Measurements from ENCODE around the gene EYS. TPM values are rescaled to one million over a fixed set of nuclear protein-coding genes. Genes with fewer than 3 reads are reported as not detected.
A peak's percentile ranks its signal among the peaks of the same experiment; 100 is the strongest.
"Not testable (repeated sequence)": the region's sequence is repeated elsewhere in the genome, so short reads cannot be mapped to it uniquely, and the experiment has no call there.

Gene EYS
- total RNA-seq, 1 donor from 2014 or later, result not detected

DNA sequence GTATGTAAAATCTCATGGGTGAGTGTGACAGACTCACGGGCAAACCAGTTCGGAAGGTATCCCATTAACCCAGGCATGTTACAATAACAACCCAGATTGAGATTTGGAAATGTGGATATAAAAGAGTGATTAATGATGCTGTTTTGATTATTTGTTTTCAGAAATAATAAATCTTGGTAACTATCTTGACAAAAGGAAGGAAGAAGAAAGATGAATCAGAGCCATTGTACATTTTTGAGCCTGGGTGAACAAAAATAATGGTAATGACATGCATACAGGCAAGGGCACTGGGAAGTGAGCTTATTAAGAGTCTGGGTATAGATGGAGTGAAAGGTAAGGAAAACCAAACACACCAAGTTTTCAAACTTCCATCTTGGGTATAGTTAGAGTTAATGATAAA lies 1209.4 kb downstream of the EYS start:
- DNase-seq (ENCODE audit: low read depth), result no peak

DNA sequence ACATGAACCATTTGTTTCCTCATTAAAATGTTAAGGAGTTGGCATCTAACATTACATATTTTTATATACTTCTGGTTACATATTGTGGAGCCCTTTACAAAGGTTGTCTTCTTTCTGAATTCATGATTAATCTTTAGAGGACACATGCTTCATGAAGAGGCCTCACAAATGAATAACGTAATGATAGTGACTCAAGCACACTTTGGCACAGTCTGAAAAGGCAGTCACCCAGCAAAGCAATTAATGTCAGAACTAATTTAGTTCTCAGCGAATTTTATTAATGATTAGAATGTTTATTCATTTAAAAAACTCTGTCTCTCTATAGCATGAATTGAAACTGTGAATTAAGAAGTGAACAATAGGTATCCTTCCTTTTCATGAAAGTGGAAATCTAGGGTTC lies 1217.3 kb downstream of the EYS start:
- DNase-seq (ENCODE audit: low read depth), result no peak

DNA sequence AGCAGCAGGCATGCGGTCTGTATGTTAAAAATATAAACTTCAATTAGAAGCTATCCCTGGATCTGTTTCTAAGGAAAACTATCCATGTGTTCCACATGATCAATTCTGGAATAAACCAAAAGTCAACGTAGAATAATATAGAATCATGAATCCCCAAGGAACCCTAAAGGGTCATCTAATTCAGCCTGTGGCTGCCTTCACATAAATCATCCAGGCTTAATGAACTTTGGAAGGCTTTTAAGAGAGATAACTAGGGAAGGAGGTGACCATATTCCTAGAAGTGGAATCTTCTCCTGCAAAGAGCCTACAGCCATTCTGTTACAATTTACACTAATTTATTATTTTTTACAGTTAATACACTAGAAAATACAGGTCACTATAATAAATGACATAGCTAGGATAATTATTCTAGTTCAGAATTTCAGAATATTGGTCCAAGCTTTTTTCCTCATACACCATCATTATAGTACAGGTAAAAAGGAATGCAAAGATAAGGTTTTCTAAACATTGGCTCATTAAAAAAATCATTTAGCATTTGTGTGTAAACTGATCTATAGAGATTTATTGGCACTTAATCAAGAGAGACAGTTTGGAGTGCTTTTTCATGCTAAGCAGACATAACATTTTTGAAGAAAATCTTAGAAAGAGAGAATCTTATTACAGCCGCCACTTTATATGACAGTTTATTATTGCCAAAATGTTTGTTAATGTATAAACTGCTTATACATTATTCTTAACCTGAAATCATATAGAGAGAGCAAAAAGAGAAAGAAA lies 1220.3 kb downstream of the EYS start:
- DNase-seq (ENCODE audit: low read depth), result no peak

DNA sequence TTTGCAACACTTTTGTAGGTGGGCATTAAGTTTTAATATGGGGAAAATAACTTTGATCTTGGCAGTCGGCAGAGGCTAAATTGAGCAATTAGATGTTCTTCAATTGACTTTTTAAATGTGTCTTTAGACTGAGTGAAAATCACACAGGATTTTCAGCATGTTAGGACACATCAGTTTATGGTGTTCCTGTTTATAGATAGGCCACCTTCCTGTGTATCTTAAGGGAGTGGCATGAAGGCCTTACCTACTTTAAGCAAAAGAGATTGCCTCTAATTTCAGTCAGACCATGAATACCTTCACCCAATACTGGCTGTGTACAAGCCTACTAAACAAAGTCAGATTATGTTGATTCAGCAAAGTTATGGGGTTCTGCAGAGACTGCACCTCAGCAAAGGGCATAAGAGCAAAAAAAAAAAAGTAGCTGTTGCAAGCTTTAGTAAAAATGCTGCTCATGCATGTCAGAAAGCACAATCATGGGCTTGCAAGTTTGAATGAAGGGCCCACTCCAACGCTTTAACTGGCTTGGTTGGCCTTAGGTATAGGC lies 1223.0 kb downstream of the EYS start:
- no peak for DNase-seq (ENCODE audit: low read depth)

DNA sequence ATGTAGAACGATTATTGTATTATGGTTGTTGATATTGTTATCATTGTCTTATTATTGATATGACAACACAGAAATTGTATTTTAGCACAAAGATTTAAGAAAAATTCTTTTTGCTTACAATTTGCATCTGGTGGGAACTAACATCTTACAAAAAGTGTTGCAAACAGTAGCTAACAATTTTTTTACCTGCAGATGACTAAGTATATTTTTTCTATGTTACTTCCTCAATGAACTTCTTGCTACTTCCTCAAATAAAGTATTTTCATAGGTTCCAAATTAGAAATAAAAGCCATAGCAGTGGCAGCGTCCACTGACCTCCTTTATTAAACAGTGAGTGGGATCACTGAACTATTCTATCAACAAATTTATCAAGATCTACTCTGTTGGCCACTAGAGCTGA lies 1224.4 kb downstream of the EYS start:
- DNase-seq (ENCODE audit: low read depth), result no peak

DNA sequence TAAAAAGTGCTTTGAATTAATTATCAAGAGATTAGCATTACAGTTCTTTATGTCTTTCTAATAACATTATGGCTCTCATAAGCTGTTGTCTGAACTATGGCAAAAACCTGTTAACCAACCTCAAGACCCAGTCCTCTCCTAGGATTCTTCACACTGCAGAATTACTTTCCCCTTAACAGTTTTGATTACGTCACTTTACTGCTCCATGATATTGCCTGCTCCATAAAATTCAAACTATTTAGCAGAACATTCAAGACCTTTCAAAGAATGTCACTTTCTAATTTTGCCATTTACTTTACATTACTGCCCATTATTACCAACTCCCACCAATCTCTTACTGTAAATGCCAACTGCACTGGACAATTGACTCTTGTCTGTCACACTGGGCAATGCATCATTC lies 1227.9 kb downstream of the EYS start:
- no peak for DNase-seq (ENCODE audit: low read depth)

DNA sequence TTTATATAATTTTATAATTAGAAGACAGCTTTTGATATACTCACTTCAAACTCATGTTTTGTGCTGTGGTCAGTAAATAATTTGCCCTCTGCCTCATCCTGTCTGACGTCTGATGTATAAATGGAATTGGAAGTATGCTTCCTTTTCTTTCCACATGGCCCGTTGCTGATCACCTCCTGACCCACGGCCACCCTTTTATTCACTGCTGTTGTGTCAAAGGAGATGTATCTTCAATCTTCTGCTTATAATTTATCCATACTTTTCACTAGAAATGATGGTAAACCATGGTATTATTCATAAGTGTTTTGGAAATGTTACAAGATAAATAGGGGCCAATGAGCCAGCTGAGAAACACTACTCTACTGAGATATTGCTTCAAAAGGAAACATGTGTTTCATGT lies 1229.6 kb downstream of the EYS start:
- DNase-seq (ENCODE audit: low read depth), result peak; percentile 5

DNA sequence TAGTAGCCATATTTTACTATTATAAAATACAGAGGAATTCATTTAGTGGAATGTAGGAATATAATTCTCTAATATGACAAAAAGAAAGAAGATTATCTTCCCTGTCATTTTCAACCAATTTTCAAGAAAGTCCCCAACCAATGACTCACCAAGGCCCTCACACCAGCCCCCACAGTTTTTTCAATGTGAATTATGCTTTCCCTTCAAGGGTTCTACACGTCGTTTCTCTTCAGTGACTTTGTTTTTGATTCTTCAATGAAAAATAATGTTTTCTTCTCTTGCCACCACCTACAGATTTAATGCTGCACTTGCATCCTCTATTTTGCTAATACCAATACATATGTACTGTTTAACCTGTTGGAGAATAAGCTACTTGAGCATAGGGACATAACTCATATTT lies 1230.1 kb downstream of the EYS start:
- no peak for DNase-seq (ENCODE audit: low read depth)

DNA sequence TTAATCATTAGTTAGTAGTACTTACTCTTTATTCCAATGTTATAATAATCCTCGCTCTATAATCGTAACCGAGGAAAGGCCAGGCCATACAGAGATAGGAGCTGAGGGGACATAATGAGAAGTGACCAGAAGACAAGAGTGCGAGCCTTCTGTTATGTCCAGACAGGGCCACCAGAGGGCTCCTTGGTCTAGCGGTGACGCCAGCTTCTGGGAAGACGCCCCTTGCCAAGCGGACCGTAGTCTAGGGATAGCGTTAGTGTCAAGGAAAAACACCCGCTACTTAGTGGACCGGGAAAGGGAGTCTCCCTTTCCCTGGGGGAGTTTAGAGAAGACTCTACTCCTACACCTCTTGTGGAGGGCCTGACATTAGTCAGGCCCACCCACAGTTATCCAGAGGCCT lies 1237.6 kb downstream of the EYS start:
- not testable (repeated sequence) for DNase-seq (ENCODE audit: low read depth)

DNA sequence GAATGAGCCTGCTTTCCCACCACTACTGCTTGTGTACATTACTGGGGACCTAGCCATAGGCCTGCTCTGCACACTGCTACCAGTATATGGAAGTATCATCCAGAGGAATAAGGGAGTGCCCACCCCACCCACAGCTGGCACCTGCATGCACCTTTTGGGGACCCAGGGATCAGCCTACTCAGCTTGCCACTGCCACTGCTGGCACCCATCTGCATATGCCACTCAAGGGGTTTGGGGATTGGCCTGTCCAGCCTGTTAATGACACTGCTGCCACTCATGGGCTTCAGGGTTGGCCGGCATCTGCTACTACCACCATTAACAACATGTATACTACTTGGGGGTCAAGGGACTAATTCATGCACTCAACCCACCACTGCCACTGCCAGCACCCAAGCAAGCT lies 1239.4 kb downstream of the EYS start:
- DNase-seq (ENCODE audit: low read depth), result no peak

DNA sequence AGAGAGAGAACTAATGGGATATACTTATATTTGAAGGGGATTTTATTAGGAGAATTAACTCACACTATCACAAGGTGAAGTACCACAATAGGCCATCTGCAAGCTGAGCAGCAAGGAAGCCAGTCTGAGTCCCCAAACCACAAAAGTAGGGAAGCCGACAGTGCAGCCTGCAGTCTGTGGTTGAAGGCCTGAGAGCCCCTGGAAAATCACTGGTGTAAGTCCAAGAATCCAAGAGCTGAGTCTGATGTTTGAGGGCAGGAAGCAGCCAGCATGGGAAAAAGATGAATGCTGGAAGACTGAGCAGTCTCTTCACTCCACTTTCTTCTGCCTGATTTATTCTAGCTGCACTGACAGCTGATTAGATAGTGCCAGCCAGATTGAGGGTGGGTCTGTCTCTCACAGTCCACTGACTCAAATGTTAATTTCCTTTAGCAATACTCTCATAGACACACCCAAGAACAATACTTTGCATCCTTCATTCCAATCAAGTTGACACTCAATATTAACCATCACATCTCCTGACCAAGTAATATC lies 1247.5 kb downstream of the EYS start:
- peak; percentile 41 for DNase-seq (ENCODE audit: low read depth)

DNA sequence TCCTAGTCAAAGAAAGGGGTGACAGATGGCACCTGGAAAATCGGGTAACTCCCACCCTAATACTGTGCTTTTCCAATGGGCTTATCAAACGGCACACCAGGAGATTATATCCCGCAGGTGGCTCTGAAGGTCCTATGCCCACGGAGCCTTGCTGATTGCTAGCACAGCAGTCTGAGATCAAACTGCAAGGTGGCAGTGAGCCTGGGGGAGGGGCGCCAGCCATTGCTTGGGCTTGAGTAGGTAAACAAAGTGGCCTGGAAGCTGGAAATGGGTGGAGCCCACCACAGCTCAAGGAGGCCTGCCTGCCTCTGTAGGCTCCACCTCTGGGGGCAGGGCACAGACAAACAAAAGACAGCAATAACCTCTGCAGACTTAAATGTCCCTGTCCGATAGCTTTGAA lies 1258.9 kb downstream of the EYS start:
- DNase-seq (ENCODE audit: low read depth), result not testable (repeated sequence)

DNA sequence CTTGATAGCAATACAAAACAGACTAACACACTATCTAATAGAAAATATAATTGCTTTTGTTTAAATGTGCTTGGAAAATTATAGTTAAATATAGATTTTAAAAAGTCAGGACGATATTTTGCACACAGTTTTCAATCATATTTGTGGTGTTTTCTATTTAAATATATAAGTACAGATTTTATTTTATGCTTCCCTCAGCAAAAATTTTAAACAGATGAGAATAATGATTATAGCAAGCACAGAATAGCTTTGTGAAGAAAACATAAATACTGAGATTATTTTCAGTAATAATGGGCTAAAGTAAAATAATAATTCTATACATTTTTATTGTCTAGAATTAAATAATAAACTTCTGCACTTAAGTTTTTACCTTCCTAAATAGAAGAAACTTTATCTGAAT lies 1262.0 kb downstream of the EYS start:
- no peak for DNase-seq (ENCODE audit: low read depth)

DNA sequence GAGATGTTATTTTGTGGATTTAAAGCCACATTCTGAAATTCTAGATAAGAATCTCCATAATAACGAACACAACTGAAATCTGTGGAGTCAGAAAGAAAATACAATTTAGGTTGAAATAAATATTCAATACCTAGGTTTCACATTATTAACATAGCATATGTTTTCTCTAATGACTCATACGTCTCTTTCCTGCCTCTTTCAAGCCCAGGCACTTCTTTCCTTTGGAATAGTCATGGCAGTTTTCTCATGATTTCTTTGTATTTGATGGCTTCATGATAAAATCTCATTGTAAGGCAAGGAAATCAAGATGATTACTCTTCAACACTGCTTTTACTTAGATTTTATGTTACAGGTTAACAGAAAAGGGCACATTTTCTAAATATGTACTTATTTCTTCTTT lies 1267.8 kb downstream of the EYS start:
- no peak for DNase-seq (ENCODE audit: low read depth)

DNA sequence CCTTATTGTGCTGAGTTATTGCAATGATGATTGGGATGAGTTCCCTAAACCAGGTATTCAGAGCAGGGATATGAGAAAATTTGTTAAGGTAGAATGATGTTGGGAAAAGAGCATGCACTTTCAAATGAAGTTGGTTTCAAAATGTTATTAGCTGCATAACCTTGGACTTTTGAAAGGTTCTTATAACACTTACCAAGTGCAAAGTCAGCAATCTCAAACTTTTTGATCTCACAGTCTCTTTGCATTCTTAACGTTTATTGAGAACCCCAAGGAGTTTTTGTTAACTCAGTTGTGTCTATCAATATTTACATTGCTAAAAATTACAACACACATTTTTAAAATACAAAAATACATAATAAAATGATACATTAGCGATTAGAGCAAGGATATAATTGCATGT lies 1269.0 kb downstream of the EYS start:
- DNase-seq (ENCODE audit: low read depth), result no peak

DNA sequence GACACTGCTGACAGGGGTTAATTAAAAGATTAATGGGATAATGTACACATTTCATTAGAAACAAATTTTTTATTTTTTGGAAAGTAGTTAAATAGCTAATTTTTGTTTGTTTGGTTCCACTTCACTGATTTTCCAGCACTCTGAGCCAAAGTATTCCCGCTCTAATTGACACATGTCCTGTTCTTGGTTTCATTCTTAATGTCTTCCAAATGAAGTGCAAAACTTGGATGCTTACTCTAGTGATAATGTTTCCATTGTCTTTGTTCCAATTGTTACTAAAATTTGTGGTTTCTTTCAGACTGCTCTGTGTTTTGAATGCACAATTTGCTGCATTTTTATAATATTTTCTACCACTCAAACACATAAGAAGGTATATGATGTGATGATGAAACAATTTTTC lies 1277.1 kb downstream of the EYS start:
- DNase-seq (ENCODE audit: low read depth), result no peak

DNA sequence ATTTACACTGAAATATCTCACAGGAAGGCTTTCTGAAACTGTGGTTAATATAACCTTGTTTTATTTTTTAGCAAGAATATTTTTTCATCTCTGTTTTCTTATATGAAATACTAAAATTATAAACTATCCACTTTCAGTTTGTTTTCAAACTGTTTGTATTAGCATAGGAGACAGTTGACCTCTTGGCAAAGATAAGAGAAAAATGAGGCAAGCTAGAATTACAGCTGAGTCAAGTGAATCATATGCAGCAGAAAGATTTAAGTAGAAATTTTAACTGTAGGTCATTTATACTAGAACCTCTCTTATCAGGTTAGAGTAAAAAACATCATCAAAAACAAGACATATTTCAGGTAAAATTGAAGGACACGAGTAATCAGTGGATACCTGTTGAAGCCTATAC lies 1278.8 kb downstream of the EYS start:
- no peak for DNase-seq (ENCODE audit: low read depth)

DNA sequence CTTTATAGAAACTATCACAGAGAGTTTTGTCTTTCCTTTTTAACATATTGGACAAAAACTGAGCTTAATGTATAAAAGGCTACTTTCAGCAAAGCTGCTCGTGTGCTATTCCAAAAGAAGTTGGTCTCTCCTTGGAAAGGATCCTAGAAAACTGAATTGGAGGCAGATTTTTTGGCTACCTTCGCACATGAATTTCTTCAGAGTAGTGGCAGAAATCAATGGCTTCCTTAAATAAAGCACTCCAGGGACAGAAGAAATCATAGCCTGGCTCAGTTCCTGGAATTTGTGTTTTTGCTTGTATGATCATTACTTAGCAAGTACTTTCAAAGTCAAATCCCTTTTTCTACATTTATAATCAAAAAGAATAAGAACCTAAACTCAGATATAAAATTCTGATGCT lies 1291.1 kb downstream of the EYS start:
- no peak for DNase-seq (ENCODE audit: low read depth)

DNA sequence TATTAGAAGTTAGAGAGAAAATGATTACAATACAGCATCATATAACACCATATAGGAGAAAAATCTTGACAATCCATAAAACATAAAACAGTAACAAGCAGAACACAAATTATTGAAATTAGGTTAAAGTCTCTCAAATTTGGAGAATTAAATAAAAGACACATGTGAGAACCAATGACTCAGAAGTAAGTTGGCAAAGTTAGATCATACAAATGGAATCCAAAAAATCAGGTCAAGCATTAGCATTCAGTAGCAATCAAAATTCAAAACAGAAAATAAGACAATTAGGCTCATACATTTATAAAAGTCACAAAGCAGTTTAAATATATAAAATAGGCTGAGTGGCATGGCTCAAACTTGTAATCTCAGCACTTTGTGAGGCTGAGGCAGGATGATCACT lies 1295.8 kb downstream of the EYS start:
- DNase-seq (ENCODE audit: low read depth), result no peak

DNA sequence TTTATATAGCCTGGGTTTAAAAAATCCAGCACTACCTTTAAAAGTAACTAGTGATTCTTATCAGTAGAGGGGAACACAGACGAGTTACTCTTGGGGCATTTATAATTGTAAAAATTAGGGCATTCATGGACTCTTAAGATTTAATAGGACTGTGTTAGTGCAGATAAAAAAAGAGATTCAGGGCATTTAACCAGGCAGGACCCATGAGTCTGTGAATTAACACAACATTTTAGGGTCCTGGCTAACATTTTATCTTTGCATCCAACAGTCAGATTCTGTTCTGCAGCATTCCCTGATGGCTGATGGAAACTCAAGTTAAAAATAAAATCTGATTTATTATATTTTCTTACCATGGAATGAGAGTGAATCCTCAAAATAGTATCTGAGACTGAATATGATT lies 1297.1 kb downstream of the EYS start:
- no peak for DNase-seq (ENCODE audit: low read depth)

DNA sequence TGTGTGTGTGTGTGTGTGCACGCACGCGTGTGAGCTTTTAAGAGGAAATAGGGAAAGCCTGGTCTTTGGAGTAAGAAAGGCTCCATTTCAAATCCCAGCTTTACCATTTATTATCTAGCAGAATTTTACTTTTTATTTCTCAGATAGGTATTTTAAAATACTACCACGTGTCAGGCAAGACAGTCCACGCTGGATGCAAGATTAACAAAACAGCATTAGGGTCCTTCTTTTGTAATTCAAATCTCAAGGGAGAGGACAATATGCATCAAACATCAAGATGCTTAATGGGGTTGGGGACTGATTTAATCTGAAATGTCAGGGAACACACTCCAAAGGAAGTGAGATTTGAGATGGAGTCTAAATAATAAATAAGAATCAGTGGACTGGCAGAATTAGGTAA lies 1302.6 kb downstream of the EYS start:
- DNase-seq (ENCODE audit: low read depth), result no peak

DNA sequence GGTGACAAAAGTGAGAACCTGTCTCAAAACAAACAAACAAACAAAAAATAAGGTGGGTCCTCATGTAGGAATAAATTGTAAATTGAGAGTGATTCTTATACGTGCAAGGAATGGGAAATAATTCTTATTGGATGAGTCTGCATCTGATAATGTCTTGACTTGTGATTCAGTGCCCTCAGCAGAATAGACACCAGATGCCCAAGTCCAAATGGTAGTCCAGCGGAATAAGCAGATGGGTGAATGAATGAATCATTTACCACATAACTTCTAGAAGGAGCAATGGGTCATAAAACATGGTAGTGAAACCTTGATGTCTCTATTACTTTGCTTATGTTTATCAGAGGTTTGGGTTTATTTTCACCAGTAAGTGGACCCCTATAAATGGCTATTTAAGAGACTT lies 1323.7 kb downstream of the EYS start:
- DNase-seq (ENCODE audit: low read depth), result no peak

DNA sequence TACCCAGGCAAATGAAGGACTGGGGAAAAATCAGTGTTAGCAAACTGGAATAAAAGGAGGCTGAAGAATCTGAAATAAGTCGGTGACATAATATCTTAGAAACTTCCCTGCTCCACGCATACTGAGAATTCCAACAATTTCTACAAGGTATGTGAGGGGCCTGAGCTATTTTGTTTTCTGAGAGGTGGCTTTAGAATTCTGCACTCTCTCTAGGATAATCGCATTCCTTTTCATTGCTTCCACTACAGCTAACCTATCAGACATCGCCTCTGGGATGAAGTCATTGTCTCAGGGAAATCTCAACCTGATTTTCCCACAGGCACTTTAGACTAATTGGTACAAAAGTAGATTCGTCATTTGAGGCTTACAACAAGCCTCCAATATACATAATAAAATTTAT lies 1330.6 kb downstream of the EYS start:
- no peak for DNase-seq (ENCODE audit: low read depth)

Measured in myocyte (in vitro differentiated cells).